CD4-positive, alpha-beta T cell treated with Interleukin-15 for 4 hours (primary cell): ENCODE results near the gene SLIRP.
"Not testable (repeated sequence)": the region's sequence is repeated elsewhere in the genome, so short reads cannot be mapped to it uniquely, and the experiment has no call there.

Experiments
- DNase-seq: peaks from one replicate; pipeline ENCODE4 v3.0.0-alpha.2; 2020; ENCODE audit warnings: low spot score

SLIRP gene

GRCh38 chr14:77746064-77746702 is 38.3 kb downstream of the SLIRP start:
- no peak for DNase-seq

- not testable (repeated sequence) for DNase-seq
Measured at GRCh38 chr14:77747425-77747824, 39.5 kb downstream of the SLIRP start.

GRCh38 chr14:77752266-77752665 is 44.4 kb downstream of the SLIRP start:
- DNase-seq, result no peak

- DNase-seq, result no peak
Measured at GRCh38 chr14:77752799-77753516, 45.1 kb downstream of the SLIRP start.

GRCh38 chr14:77760381-77761204 is 52.7 kb downstream of the SLIRP start, which contains the start of gene SNW1:
Gene SNW1, minus strand, starts transcription at chr14:77761156. Its CDS starts 29 bp downstream, at chr14:77761127.
- peak; percentile 92 for DNase-seq

GRCh38 chr14:77761205-77761931 is 53.5 kb downstream of the SLIRP start:
- DNase-seq, result no peak

GRCh38 chr14:77763316-77763715 is 55.4 kb downstream of the SLIRP start:
- DNase-seq, result no peak

- DNase-seq, result no peak
Measured at GRCh38 chr14:77763978-77764377, 56.1 kb downstream of the SLIRP start.
